Ectodermal cell (in vitro differentiated cells): ENCODE data around the gene CALHM4.

Source experiments
- H3K27ac ChIP-seq: 2 replicates; pipeline ENCODE4 v1.7.0; 2013; ENCODE audit warnings: mild to moderate bottlenecking, low read depth, low read length; ENCODE audit not compliant: insufficient read depth, poor library complexity, severe bottlenecking
- H3K27me3 ChIP-seq: 2 replicates; pipeline ENCODE4 v1.7.0; 2013; ENCODE audit warnings: mild to moderate bottlenecking, low read length; ENCODE audit not compliant: insufficient read depth, control insufficient read depth, poor library complexity, severe bottlenecking
- H3K36me3 ChIP-seq: one replicate; pipeline ENCODE4 v1.7.0; 2013; ENCODE audit warnings: low read length; ENCODE audit not compliant: control insufficient read depth, insufficient read depth
- H3K4me1 ChIP-seq: one replicate; pipeline ENCODE4 v1.7.0; 2013; ENCODE audit warnings: low read length; ENCODE audit not compliant: control insufficient read depth, insufficient read depth
- H3K4me3 ChIP-seq: 2 replicates; pipeline ENCODE4 v1.7.0; 2013; ENCODE audit warnings: low read depth, low read length, control low read depth; ENCODE audit not compliant: insufficient read depth
- H3K9me3 ChIP-seq: 2 replicates; pipeline ENCODE4 v1.7.0; 2013; ENCODE audit warnings: mild to moderate bottlenecking, low read length, moderate library complexity; ENCODE audit not compliant: control insufficient read depth
- WGBS, 2 experiments: methylation state at CpG; one replicate each; pipeline ENCODE4 v1.1.7; 2013; ENCODE audit warnings: missing lambda C conversion rate in 2 of 2; 5-methylcytosine and 5-hydroxymethylcytosine counted together

Gene CALHM4

GRCh38 chr6:116535109-116535508, 18.4 kb upstream of the CALHM4 start:
- Histone ChIP-seq H3K4me3 (no peak overlapping the region), H3K27me3 (no peaks in the 10 kb centered on the region), H3K36me3 (no peaks in the 10 kb centered on the region), H3K9me3 (no peaks in the 10 kb centered on the region), H3K27ac (no peak overlapping the region), H3K4me1 (peaks cover 10% of the 10 kb centered on the region)

- WGBS, 2 experiments, result 12 to 13% methylated on average over 4 of the region's 4 CpGs
- Histone ChIP-seq H3K36me3 (no peaks in the 10 kb centered on the region), H3K27me3 (no peaks in the 10 kb centered on the region), H3K27ac (no peak overlapping the region), H3K9me3 (no peaks in the 10 kb centered on the region), H3K4me1 (peaks cover 6% of the 10 kb centered on the region), H3K4me3 (no peak overlapping the region)
Measured at GRCh38 chr6:116536216-116536621, 17.3 kb upstream of the CALHM4 start.

GRCh38 chr6:116542426-116542825, 11.1 kb upstream of the CALHM4 start:
- Histone ChIP-seq H3K27me3 (no peaks in the 10 kb centered on the region), H3K9me3 (no peaks in the 10 kb centered on the region), H3K36me3 (no peaks in the 10 kb centered on the region), H3K4me3 (no peak overlapping the region), H3K4me1 (no peaks in the 10 kb centered on the region), H3K27ac (no peak overlapping the region)

DNA sequence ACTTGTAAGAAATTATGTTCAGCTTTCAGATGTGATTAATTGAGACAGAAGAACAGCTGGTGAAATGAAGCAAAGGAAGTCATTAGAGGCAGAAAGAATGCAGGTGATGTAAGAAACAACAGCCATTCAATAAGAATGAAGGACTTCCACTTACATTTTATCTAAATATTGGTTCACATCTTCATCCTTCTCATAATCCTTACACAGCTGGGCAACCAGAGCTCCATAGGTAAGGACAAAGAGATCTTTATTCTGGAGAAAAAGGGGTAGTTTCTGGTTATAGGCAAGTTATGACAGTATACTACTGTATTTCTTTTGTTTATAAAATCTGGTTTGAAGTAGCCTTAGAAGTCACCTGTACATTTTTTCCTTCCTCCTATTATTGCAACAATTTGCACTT, 10.4 kb upstream of the CALHM4 start:
- Histone ChIP-seq H3K36me3 (no peaks in the 10 kb centered on the region), H3K9me3 (no peaks in the 10 kb centered on the region), H3K4me1 (no peaks in the 10 kb centered on the region), H3K4me3 (no peak overlapping the region), H3K27me3 (no peaks in the 10 kb centered on the region), H3K27ac (no peak overlapping the region)

- no peaks in the 10 kb centered on the region for H3K36me3 ChIP-seq
- no peaks in the 10 kb centered on the region for H3K9me3 ChIP-seq
- no peaks in the 10 kb centered on the region for H3K4me1 ChIP-seq
- no peaks in the 10 kb centered on the region for H3K27me3 ChIP-seq
- H3K4me3 ChIP-seq, result no peak within 1 kb of the TSS
- no peak within 1 kb of the TSS for H3K27ac ChIP-seq
- 90 to 93% methylated on average over 3 to 4 of the region's 4 CpGs for WGBS, 2 experiments
Measured at GRCh38 chr6:116545651-116546050, 7.9 kb upstream of the CALHM4 start, which contains the start of gene TRAPPC3L. TSS of gene TRAPPC3L (minus strand) at chr6:116545684. CDS start at chr6:116545514, 170 bp downstream.

GRCh38 chr6:116547358-116547757, 6.2 kb upstream of the CALHM4 start:
- no peaks in the 10 kb centered on the region for H3K9me3 ChIP-seq
- no peaks in the 10 kb centered on the region for H3K36me3 ChIP-seq
- H3K4me3 ChIP-seq, result no peak overlapping the region
- no peak overlapping the region for H3K27ac ChIP-seq
- H3K4me1 ChIP-seq, result no peaks in the 10 kb centered on the region
- 78 to 84% methylated on average over 6 of the region's 6 CpGs for WGBS, 2 experiments
- no peaks in the 10 kb centered on the region for H3K27me3 ChIP-seq

DNA sequence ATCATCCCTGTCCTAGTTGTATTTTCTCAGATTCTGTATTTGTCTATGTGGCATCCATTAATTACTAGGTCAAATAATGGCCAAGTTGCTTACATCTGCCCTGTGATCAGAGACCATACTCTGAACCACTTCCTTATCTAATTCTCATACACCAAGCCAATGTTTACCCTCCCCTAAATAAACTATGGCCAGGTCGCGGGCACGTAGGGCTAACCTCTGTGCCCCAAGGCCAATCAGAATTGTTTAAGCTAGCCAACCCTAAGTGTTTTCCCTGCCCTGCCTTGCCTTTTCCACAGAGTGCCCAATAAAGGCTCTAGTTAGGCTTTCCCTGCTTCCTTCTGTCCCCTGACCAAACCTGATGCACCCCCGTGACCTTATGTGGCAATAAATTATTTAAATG, 2.8 kb upstream of the CALHM4 start:
- H3K27me3 ChIP-seq, result no peaks in the 10 kb centered on the region
- H3K27ac ChIP-seq, result no peak overlapping the region
- no peaks in the 10 kb centered on the region for H3K4me1 ChIP-seq
- H3K36me3 ChIP-seq, result no peaks in the 10 kb centered on the region
- WGBS, 2 experiments, result 72 to 80% methylated on average over 4 of the region's 4 CpGs
- no peak overlapping the region for H3K4me3 ChIP-seq
- no peaks in the 10 kb centered on the region for H3K9me3 ChIP-seq

DNA sequence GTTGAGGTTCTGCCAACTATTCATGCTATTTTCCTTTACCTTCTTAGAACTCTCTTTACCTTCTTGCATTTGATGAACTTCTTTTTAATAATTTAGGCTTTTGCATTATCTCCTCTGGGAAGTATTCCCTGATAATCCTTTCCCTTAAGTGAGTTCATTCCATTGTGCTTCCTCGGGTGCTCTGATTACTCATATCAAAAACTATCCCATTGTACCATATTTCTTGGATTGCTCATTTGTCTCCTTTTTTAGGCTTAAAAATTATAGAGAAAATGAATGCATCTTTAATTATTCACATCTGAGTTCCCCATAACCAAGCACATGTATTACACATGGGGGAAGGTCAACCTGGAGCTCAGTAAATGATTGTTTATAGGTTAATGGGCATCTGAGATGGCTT, 2.5 kb downstream of the CALHM4 start:
- Histone ChIP-seq H3K4me3 (no peak overlapping the region), H3K4me1 (no peaks in the 10 kb centered on the region), H3K27me3 (no peaks in the 10 kb centered on the region), H3K27ac (no peak overlapping the region), H3K36me3 (no peaks in the 10 kb centered on the region), H3K9me3 (no peaks in the 10 kb centered on the region)
- WGBS, 2 experiments, result 87 to 93% methylated on average over 1 of the region's 1 CpG

DNA sequence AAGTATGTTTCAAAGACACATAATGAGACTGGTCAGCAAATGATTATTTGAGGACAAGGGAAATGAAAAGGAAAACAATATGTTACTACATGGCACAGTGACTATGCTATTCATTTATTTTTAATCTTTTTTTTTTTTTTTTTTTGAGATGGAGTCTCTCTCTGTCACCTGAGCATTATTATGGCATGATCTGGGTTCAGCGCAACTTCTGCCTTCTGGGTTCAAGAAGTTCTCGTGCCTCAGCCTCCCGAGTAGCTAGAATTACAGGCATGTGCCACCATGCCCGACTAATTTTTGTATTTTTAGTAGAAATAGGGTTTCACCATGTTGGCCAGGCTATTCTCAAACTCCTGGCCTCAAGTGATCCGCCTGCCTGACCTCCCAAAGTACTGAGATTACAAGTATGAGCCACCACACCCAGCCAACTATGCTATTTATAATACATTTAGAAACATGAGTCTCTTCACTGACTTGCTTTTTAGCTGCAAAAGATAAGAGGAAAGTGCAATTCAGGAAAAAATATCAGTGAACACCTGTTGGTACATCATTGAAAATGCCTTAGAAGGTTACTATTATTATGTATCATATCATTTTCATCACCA, 3.4 kb downstream of the CALHM4 start:
- 91 to 94% methylated on average over 5 of the region's 5 CpGs for WGBS, 2 experiments
- Histone ChIP-seq H3K4me1 (no peaks in the 10 kb centered on the region), H3K27ac (no peak overlapping the region), H3K9me3 (no peaks in the 10 kb centered on the region), H3K4me3 (no peak overlapping the region), H3K36me3 (no peaks in the 10 kb centered on the region), H3K27me3 (no peaks in the 10 kb centered on the region)

GRCh38 chr6:116557893-116558292, 4.3 kb downstream of the CALHM4 start:
- 85% methylated on average over 5 of the region's 5 CpGs for WGBS, 2 experiments
- Histone ChIP-seq H3K4me3 (no peak overlapping the region), H3K27me3 (no peaks in the 10 kb centered on the region), H3K27ac (no peak overlapping the region), H3K4me1 (no peaks in the 10 kb centered on the region), H3K36me3 (no peaks in the 10 kb centered on the region), H3K9me3 (no peaks in the 10 kb centered on the region)

DNA sequence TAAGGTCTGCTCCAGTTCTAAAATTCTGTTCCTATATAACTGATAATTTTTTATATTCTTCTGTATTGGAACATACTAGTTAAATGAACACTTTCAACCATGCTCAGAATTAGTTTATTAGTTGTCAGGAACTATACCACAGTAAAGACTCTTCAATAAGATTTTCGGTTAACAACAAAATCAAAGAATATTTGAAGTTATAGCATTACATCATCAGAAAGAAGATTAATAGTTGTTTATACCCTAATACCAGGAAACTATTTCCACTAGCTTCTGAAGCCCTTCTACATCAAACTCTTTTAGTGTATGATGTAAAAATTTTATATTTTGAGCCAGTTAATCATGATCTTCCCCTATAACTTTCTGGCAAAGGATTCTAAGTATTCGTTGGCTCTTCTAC, 6.6 kb downstream of the CALHM4 start:
- WGBS, 2 experiments, result 76% methylated on average over 2 of the region's 2 CpGs; no CpG with 5 or more reads in 1 of the 2 experiments
- H3K9me3 ChIP-seq, result no peaks in the 10 kb centered on the region

More for the DNA sequence above, 6.6 kb downstream of the CALHM4 start:
- Histone ChIP-seq H3K27ac (no peak overlapping the region), H3K36me3 (no peaks in the 10 kb centered on the region), H3K4me3 (no peak overlapping the region), H3K4me1 (no peaks in the 10 kb centered on the region), H3K27me3 (no peaks in the 10 kb centered on the region)
